Choroid plexus epithelial cell (primary cell): Measurements from ENCODE around the gene FAM200B.

Experiments
- DNase-seq: peaks from one replicate; pipeline ENCODE4 v3.0.0-alpha.2; 2010; ENCODE audit warnings: low read depth
- H3K4me3 ChIP-seq: 2 replicates; pipeline ENCODE4 v1.5.1; 2011; ENCODE audit warnings: low read depth, mild to moderate bottlenecking, control low read depth, low read length, moderate library complexity
- TF ChIP-seq, protein P1 (sequence below): conservative IDR thresholded peaks from 2 replicates; pipeline ENCODE4 v1.5.1; 2011; ENCODE audit warnings: low read depth, mild to moderate bottlenecking, control low read depth, inconsistent platforms, low read length, moderate library complexity

FAM200B gene

DNA sequence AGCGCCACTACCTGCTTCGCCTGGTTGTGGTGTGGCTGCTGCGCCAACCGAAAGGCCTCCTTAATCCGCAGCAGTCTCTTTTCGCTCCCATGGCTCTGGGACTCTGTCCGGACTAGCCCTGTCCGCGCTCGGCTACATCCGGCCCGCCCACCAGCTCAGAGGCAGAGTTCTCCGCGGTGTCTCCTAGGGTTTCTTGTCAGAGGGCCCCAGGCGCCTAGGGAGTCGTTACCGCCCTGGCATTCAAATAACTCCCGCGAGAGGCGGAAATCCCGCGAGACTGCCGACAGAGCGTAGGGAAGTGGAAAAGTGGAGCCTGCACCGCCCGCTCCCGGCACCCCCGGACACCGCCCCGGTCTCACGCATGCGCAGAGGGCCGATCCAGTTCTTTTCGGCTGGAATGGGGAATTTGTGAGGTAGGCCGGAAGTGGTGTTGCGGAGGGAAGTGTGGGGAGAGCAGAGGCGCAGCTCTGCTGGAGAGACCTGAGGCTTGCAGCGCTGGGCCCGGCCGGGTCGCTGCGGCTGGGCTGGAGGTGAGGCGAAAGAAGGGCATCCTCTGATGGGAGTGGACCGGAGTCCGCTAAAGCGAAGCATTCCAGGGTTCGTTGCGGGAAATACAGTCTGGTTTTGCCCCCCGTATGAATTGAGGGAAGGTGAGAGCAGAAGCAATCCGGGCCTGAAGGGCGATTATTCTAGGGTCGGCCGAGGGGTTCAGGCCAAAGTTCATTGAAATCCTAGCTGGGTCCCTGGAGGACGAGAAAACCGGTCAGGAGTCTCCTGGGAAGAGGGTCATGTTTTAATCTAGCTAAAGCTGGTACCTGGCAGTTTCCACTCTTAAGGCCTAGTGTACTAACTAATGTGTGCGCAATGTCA lies at the start of gene FAM200B:
FAM200B (plus strand) TSS at position 456 of the 870 bp plus-strand sequence. CDS start 5,151 bp downstream, outside the sequence.
- TF ChIP-seq, protein P1, sequence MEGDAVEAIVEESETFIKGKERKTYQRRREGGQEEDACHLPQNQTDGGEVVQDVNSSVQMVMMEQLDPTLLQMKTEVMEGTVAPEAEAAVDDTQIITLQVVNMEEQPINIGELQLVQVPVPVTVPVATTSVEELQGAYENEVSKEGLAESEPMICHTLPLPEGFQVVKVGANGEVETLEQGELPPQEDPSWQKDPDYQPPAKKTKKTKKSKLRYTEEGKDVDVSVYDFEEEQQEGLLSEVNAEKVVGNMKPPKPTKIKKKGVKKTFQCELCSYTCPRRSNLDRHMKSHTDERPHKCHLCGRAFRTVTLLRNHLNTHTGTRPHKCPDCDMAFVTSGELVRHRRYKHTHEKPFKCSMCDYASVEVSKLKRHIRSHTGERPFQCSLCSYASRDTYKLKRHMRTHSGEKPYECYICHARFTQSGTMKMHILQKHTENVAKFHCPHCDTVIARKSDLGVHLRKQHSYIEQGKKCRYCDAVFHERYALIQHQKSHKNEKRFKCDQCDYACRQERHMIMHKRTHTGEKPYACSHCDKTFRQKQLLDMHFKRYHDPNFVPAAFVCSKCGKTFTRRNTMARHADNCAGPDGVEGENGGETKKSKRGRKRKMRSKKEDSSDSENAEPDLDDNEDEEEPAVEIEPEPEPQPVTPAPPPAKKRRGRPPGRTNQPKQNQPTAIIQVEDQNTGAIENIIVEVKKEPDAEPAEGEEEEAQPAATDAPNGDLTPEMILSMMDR, result peak; percentile 30
- H3K4me3 ChIP-seq, result peak within 1 kb of the TSS; percentile 81
- DNase-seq, result peak; percentile 99

DNA sequence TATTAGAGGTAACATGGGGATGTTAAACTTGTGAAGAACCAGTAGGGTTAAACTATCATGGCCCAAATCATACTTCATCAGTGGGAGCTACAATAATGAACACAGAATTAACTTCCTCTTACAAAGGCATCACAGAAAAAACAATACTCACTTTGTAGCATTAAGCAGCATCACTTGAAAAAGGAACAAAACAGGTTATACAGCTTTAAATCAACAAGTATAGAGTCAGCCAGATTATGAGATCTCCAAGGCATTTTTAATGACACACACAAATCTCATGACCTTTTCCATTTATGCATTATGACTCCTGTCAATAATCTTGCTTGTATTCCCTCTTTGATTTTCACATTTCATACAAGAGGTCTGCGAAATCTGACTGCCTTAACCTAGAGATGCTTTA lies 44.8 kb upstream of the FAM200B start:
- H3K4me3 ChIP-seq, result no peak overlapping the region
- TF ChIP-seq, protein P1, result no peak
- DNase-seq, result no peak

DNA sequence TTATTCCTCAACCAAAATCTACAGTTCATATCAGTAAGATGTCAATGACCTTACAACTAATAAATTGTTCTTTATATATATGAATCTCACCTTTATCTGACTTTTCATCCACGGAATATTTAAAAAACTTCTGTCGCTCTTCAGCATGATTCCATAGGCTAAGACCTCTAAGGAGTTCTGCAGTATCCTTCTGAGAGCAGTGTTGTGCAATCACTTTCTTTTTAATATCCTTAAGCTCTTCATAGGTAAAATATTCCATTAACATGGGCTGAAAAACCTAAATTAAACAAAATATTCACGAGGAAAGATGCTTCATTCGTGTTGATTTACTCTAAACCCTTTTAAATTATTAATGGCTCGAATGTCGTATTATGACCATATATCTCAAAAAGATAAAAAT lies 43.2 kb upstream of the FAM200B start:
- no peak for DNase-seq
- no peak overlapping the region for H3K4me3 ChIP-seq
- TF ChIP-seq, protein P1, result no peak

DNA sequence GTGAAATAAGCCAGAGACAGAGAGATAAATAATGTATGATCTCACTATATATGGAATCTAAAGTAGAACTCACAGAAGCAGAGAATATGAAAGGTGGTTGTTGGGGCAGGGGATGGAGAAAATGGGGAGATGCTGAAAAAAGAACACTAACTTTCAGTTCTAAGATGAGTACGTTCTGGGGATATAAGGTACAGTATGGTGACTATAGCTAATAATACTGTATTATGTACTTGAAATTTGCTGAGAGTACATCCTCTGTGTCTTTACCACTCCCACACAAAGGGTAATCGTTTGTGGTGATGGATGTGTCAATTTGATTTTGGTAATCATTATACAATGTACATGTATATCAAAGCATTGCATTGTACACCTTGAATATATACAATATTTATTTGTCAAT lies 33.0 kb upstream of the FAM200B start:
- TF ChIP-seq, protein P1, result no peak
- no peak for DNase-seq
- no peak overlapping the region for H3K4me3 ChIP-seq

DNA sequence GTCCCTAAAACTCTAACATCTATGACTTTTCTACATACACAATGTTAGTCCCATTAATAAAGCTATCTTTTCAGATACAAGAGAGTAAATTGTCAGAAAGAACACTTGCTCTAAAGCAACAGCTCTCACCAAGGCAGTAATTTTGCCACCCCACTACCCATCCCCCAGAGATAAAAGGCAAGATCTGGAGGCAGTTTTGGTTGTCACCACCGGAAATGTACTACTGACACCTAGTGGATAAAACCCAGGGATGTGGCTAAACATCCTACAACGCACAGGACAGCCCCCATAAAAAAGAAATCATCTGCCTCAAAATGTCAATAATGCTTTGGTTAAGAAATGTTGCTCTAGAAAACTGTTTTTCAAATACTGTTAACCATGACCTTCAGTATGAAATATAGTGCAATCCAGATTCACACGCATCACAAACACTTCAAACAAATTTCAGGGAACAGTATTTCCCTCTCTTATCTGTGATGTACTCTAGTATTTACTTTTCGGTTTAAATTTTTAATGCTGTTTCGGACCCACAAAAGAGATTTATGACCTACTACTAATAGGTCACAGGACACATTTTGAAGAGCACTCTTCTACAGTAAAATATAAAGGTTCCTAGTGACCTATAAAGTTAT lies 31.6 kb upstream of the FAM200B start:
- TF ChIP-seq, protein P1, result peak; percentile 78
- DNase-seq, result peak; percentile 80
- H3K4me3 ChIP-seq, result no peak overlapping the region

DNA sequence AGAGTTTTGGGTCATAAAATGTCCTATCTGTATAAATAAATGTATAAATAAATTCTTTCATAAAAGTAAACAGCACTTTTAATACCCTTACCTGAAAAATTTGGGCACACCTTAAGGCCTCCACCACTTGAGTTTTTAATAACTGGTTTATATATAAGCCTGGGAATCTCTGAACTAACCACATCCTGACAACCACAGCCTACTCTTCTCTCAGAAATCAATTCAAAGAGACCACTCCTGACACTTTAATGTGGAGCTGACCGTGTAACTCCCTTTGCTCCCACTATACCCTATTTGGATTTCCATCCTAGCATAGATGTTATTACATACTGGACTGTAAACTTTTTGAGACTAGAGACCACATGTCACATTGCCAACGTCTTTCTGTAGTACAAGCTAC lies 30.0 kb upstream of the FAM200B start:
- H3K4me3 ChIP-seq, result peak overlapping the region; percentile 18
- no peak for DNase-seq
- TF ChIP-seq, protein P1, result no peak

DNA sequence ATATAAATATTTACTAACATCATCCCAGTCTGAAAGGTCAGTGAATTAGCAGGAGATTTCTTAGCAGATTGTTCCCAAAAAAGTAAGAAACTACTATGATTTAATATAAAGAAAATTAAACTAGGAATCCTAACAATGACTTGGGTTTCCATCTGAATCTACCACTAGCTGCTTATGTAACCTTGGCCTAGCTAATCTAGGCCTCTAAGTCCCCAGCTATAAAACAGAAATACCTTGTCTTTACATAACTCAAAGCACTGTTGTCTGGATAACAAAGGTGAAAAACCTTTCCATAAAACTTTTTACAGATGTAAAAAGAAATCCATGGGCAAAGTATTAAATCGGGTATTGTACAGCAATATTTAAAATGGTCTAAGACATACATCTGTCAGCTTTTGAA lies 29.4 kb upstream of the FAM200B start:
- peak overlapping the region; percentile 15 for H3K4me3 ChIP-seq
- TF ChIP-seq, protein P1, result no peak

More for the DNA sequence above, 29.4 kb upstream of the FAM200B start:
- no peak for DNase-seq
